ENCODE results near the gene EML4.

DNA sequence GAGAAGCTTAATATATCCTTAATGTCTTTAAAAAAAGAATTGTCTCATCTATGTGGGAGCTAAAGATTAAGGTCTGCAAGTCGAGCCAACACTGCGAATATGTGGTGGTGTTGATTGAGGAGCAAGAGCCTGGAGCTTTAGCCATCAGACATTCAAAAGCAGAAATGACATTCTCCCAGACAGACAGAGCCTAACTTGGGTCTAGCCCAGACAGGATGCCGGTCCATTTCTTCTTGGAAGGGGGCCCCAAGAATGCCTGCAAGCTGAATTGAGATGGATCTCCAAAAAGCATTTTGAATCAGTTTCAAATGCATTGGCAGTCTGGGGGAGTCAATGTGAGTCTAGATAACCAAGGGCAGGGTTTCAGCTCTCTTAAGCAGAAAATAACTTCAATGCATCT is 30.1 kb upstream of the EML4 start:
- TF ChIP-seq, protein P1, sequence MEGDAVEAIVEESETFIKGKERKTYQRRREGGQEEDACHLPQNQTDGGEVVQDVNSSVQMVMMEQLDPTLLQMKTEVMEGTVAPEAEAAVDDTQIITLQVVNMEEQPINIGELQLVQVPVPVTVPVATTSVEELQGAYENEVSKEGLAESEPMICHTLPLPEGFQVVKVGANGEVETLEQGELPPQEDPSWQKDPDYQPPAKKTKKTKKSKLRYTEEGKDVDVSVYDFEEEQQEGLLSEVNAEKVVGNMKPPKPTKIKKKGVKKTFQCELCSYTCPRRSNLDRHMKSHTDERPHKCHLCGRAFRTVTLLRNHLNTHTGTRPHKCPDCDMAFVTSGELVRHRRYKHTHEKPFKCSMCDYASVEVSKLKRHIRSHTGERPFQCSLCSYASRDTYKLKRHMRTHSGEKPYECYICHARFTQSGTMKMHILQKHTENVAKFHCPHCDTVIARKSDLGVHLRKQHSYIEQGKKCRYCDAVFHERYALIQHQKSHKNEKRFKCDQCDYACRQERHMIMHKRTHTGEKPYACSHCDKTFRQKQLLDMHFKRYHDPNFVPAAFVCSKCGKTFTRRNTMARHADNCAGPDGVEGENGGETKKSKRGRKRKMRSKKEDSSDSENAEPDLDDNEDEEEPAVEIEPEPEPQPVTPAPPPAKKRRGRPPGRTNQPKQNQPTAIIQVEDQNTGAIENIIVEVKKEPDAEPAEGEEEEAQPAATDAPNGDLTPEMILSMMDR (IDR thresholded peaks at IDR 0.05 in 4 of 5, conservative IDR thresholded peaks at IDR 0.05 in 1 of 5) = no peak
- TF ChIP-seq POLR2A (IDR thresholded peaks at IDR 0.05) = no peak

All from gastrocnemius medialis (tissue), 4 donors.